Lower lobe of right lung (tissue), 2 donors: ENCODE measurements around the gene CEP72. TPM values are rescaled to one million over a fixed set of nuclear protein-coding genes. Genes with fewer than 3 reads are reported as not detected.

Experiments
- ATAC-seq, 2 donors: fragments of 200-7000 bp; cut with Tn5 transposase; one replicate each; pipeline ENCODE4 v1.9.1; 2020 to 2022; ENCODE audit warnings: mild to moderate bottlenecking in 2 of 2, moderate library complexity in 2 of 2
- DNase-seq: peaks from one replicate; pipeline ENCODE4 v3.0.0-alpha.2; 2020
- H3K27ac ChIP-seq: fragments of 200-600 bp; one replicate; pipeline ENCODE4 v1.8.0; 2022
- H3K27me3 ChIP-seq: fragments of 200-600 bp; one replicate; pipeline ENCODE4 v1.8.0; 2022; ENCODE audit warnings: low read depth
- H3K36me3 ChIP-seq: fragments of 200-600 bp; one replicate; pipeline ENCODE4 v1.8.0; 2022; ENCODE audit warnings: mild to moderate bottlenecking
- H3K4me1 ChIP-seq: fragments of 200-600 bp; one replicate; pipeline ENCODE4 v1.8.0; 2022
- H3K4me3 ChIP-seq: fragments of 200-600 bp; one replicate; pipeline ENCODE4 v1.8.0; 2022; ENCODE audit warnings: mild to moderate bottlenecking
- H3K9me3 ChIP-seq: fragments of 200-600 bp; one replicate; pipeline ENCODE4 v1.8.0; 2022
- intact Hi-C: fragments of 100-400 bp; cut with DNase I; formaldehyde crosslinking; loops from one replicate; pipeline ENCODE4 v1.11.0; 2022
- long read RNA-seq: library from polyadenylated mRNA; unstranded; transcript quantifications from one replicate; pipeline ENCODE4 v2.0.0, GENCODE V29; 2021
- total RNA-seq: library from RNA; stranded (reverse); fragmentation: NEBNext Ultra II Directional; extraction: Animal tissue kit (Norgen Biotek cat#: 25700); gene quantifications from one replicate; pipeline ENCODE4 v1.2.1, GENCODE V29; 2021
- TF ChIP-seq, protein P1 (sequence below): fragments of 200-600 bp; IDR thresholded peaks from one replicate; pipeline ENCODE4 v1.8.0; 2022; ENCODE audit warnings: antibody characterized with exemption, mild to moderate bottlenecking
- donor health status: DM: no; HTN: yes; CAD: no; lungs with severe emphysema.

The CEP72 gene, protein sequence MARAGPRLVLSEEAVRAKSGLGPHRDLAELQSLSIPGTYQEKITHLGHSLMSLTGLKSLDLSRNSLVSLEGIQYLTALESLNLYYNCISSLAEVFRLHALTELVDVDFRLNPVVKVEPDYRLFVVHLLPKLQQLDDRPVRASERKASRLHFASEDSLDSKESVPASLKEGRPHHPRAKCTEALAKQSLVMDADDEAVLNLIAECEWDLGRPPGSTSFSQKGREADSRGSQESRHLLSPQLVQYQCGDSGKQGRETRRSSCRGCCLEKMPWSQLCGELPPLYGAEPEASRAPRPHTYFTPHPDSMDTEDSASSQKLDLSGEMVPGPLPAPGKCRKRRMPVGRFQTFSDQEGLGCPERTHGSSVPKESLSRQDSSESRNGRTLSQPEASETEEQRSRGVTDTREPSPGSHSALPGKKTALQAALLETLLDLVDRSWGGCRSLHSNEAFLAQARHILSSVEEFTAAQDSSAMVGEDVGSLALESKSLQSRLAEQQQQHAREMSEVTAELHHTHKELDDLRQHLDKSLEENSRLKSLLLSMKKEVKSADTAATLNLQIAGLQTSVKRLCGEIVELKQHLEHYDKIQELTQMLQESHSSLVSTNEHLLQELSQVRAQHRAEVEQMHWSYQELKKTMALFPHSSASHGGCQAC
- 10.6 TPM for total RNA-seq
- long read RNA-seq, transcript CEP72-201 (12 exons, 2,434 nt): major isoform, 6 of 11 reads
- long read RNA-seq, partial matches to known transcripts: 0 of 11 reads
- long read RNA-seq, other reads (novel, unspliced or antisense): 5 of 11 reads

DNA sequence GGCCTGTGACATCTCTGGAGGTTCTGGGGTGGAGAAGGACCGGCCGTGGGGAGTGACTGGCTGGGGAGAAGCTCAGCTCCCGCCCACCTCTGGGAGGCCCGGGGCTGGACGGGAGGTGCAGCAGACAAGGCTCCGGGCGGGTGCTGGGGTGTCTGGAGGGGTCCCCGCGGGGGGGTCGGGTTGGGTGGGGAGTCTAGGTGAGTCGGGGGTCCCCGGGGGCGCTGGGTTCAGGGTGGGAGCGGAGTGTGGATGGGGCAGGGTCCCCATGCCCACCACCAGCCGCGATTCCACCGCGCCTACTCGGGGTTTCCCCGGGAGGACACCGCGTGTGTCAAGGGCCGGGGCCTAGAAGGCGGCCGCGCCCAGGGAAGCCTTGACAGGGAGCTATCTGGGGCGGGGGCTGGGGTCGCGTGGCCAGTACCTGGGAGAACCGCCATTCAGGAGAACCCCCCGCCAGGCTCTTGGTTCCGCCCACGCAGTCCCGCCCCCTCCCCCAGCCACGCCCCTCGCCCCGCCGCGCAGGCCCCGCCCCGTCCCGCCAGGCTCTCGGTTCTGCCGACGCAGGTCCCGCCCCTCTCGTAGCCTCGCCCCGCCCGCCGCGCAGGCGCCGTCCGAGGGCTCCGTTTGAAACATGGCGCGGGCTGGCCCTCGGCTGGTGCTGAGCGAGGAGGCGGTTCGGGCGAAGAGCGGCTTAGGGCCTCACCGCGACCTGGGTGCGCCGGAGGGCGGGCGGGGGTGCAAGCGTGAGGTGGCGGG lies at the start of gene CEP72:
TSS of gene CEP72 (plus strand) at position 610 of the 756 bp plus-strand sequence. CDS start at position 632, 22 bp downstream.
- H3K4me1 ChIP-seq: peaks cover 12% of the 10 kb centered on the region
- H3K27me3 ChIP-seq: peaks cover 15% of the 10 kb centered on the region
- DNase-seq (peak; percentile 92), ATAC-seq (peak; percentile 96 to 97)
- peak within 1 kb of the TSS; percentile 92 for H3K4me3 ChIP-seq
- intact Hi-C loops: no loop called here
- H3K27ac ChIP-seq: peak within 1 kb of the TSS; percentile 71
- no peaks in the 10 kb centered on the region for H3K9me3 ChIP-seq
- TF ChIP-seq, protein P1, sequence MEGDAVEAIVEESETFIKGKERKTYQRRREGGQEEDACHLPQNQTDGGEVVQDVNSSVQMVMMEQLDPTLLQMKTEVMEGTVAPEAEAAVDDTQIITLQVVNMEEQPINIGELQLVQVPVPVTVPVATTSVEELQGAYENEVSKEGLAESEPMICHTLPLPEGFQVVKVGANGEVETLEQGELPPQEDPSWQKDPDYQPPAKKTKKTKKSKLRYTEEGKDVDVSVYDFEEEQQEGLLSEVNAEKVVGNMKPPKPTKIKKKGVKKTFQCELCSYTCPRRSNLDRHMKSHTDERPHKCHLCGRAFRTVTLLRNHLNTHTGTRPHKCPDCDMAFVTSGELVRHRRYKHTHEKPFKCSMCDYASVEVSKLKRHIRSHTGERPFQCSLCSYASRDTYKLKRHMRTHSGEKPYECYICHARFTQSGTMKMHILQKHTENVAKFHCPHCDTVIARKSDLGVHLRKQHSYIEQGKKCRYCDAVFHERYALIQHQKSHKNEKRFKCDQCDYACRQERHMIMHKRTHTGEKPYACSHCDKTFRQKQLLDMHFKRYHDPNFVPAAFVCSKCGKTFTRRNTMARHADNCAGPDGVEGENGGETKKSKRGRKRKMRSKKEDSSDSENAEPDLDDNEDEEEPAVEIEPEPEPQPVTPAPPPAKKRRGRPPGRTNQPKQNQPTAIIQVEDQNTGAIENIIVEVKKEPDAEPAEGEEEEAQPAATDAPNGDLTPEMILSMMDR: no peak
- H3K36me3 ChIP-seq: no peaks in the 10 kb centered on the region

DNA sequence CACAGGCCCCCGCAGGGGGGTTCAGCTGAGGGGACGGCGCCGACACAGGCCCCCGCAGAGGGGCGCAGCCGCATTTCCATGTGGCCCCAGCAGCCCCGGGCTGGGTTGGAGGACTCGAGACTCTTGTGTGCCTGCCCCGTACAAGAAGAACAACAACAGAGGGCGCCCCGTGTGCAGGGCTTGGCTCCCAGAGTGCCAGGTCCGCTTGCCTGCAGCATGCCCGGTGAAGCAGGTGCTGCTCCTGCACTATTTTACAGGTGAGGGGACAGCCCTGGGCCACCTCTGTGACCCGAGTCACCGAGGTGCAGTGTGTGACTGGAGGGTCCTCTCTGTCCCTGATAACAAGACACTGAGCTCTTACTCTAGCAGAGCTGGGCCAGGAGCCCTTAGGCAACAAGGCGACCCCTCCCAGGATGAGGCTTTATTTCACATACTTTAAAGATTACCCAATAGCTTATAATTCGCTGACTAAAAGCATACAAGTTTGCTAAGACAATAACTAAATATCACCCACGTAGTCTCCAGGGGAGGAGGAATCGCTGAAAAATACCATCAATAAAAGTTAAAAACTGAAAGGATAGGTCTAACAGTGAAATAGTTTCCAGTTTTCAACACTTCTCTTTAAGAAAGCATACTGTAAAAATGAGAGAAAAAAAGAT lies 46.2 kb upstream of the CEP72 start:
- intact Hi-C loops: no loop called here
- no peak overlapping the region for H3K4me3 ChIP-seq
- H3K9me3 ChIP-seq: no peaks in the 10 kb centered on the region
- DNase-seq (no peak), ATAC-seq (peak in 1 of 2 donors; percentile 23)
- H3K4me1 ChIP-seq: no peaks in the 10 kb centered on the region
- peaks cover 60% of the 10 kb centered on the region for H3K27me3 ChIP-seq
- no peak overlapping the region for H3K27ac ChIP-seq
- H3K36me3 ChIP-seq: no peaks in the 10 kb centered on the region
- TF ChIP-seq, protein P1: no peak

DNA sequence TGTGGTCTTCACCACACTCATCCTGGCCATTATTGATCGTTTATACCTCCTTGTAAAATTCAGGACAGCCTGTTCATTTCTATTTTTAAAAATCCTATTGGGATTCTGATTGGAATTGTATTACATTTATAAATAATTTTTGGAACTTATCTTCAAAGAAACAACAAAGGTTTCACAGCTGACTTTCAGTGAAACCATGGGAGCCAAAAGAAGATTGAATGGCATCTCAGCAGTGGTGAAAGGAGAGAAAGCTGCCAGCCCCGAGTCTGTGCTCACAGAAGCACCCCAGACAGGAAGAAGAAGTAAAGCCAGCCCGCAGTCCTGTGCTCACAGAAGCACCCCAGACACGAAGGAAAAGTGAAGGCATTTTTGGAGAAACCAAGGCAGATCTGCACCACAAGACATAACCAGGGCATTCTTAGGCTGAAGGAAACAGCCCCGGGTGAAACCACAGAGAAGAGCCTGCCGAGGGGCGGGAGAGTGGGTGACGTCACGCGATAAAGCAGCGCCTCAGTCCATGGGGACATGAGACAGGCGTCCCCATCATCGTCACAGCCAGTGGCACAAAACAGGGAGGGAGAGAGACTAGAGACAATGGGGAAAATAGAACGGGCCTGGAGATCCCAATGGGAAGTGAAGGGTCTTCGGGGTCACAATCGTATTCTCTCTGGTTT lies 45.4 kb upstream of the CEP72 start:
- ATAC-seq (no peak), DNase-seq (no peak)
- H3K27ac ChIP-seq: no peak overlapping the region
- intact Hi-C loops: no loop called here
- no peak overlapping the region for H3K4me3 ChIP-seq
- no peaks in the 10 kb centered on the region for H3K9me3 ChIP-seq
- no peaks in the 10 kb centered on the region for H3K36me3 ChIP-seq
- no peaks in the 10 kb centered on the region for H3K4me1 ChIP-seq
- TF ChIP-seq, protein P1: no peak
- H3K27me3 ChIP-seq: peaks cover 59% of the 10 kb centered on the region

DNA sequence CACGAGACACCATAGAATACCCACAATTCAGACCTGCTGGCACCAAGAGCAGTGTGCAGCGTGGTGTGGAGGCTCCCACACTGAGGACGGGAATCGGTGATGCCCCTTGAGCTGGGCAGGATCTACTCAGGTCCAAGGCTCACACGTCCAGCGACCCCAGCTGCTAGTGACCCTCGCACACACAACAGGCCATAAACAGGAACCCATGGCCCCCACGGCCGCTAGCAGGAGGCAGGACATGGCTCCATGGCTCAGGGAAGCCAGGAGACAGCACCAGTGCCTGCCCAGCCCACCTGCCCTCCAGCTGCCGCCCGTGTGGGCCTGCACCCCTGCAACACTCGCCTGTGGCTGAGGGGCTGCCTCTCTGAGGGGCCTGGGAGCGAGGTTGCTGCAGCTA lies 44.5 kb upstream of the CEP72 start:
- DNase-seq: no peak
- no peaks in the 10 kb centered on the region for H3K4me1 ChIP-seq
- H3K4me3 ChIP-seq: no peak overlapping the region
- no peaks in the 10 kb centered on the region for H3K36me3 ChIP-seq
- TF ChIP-seq, protein P1: no peak
- H3K27ac ChIP-seq: no peak overlapping the region
- intact Hi-C loops: no loop called here
- H3K27me3 ChIP-seq: peaks cover 66% of the 10 kb centered on the region
- no peaks in the 10 kb centered on the region for H3K9me3 ChIP-seq
- ATAC-seq: no peak
